ENCODE results near the gene MZT2A.
"Not testable (repeated sequence)": the region's sequence is repeated elsewhere in the genome, so short reads cannot be mapped to it uniquely, and the experiment has no call there.

GRCh38 chr2:131495506-131495905 is 3.3 kb upstream of the MZT2A start:
- TF ChIP-seq CTCF, POLR2A, POLR2AphosphoS5 (IDR thresholded peaks at IDR 0.05): not testable (repeated sequence)
